ENCODE measurements around the gene OPCML. TPM values are rescaled to one million over a fixed set of nuclear protein-coding genes. Genes with fewer than 3 reads are reported as not detected.

Gene OPCML
- total RNA-seq, 2 donors from 2014 or later: not detected

DNA sequence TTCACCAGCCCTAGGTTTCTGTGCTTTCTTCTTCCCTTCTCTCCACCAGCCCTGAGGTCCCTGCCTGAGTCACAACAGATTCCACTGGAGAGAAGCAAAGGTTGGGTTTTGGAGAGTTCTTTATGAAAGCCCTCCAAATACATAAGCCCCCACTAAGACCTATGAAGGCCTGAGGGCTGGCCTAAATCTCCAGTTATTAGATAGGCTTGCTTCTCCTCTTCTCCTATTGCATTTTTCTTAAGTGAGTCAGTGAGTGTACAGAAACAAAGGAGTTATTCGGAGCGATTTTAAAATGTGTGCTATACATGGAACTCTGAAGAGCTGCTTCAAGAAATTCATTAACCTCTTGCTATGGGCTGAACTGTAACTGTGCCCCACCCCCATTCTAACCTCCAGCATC, 1057.3 kb downstream of the OPCML start:
- Mint-ChIP-seq H3K4me3 (no peak overlapping the region), H3K4me1 (no peaks in the 10 kb centered on the region), H3K27me3 (peaks cover 11% of the 10 kb centered on the region), H3K9me3 (no peaks in the 10 kb centered on the region), H3K36me3 (ENCODE audit: low read depth) (no peaks in the 10 kb centered on the region), H3K27ac (no peak overlapping the region)
- ATAC-seq (replicated peaks): no peak

DNA sequence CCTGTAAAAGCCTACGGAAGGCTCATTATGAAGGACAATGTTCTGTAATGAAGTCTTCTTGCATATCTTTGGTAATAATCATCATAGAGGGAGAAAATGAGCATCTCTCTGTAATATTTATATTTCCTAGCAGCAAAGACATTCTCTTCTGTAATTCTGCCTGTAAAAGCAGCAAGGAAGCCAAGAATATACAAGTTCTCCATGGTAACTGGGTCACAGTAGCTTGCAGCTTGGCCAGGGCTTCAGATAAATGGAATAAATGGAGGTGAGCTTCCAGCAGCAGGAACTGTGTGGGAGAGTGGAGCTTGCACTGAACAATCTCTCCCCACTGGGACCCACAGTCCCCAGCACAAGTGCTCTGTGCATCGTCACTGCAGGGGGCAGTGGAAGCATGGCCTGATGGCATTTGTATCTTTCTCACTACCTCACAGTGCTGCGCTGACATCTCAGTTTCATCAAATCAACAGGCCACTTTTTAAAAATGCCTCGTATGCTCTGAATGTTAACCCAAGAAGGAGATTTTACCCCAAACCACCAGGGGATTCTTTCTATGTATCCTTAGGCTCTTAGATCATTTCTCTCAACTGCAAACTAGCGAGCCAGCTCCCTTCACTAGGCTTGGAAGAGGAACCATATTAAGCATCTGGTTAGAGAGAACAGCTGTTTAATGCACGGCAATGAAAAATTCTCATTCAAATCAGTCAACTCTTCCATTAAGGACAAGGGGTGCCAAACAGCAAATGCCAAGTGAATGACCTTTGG, 1059.7 kb downstream of the OPCML start:
- no peak overlapping the region for H3K27ac Mint-ChIP-seq
- H3K36me3 Mint-ChIP-seq (ENCODE audit: low read depth): no peaks in the 10 kb centered on the region
- no peaks in the 10 kb centered on the region for H3K9me3 Mint-ChIP-seq
- H3K27me3 Mint-ChIP-seq: peaks cover 4% of the 10 kb centered on the region
- ATAC-seq (replicated peaks): no peak
- no peaks in the 10 kb centered on the region for H3K4me1 Mint-ChIP-seq
- no peak overlapping the region for H3K4me3 Mint-ChIP-seq

DNA sequence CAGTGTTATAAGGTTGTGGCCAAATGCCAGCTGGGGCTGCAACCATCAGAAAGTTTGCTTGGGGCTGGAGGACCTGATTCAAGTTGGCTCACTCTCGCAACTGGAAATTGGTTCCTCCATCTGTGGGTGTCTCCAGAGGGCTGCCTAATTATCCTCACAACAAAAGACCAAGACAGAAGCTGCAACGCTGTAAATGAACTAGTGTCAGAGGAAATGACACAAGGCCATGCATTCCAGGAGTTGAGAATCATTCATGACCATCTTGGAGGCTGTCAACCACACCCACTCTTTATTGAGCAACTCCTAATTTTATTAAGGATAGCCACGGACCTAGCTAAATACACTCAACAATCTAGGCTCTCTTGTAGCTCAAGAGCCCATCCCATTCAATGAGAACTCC, 1060.8 kb downstream of the OPCML start:
- Mint-ChIP-seq H3K27ac (no peak overlapping the region), H3K27me3 (no peaks in the 10 kb centered on the region), H3K36me3 (ENCODE audit: low read depth) (no peaks in the 10 kb centered on the region), H3K9me3 (no peaks in the 10 kb centered on the region), H3K4me3 (no peak overlapping the region), H3K4me1 (no peaks in the 10 kb centered on the region)
- no peak for ATAC-seq (replicated peaks)

DNA sequence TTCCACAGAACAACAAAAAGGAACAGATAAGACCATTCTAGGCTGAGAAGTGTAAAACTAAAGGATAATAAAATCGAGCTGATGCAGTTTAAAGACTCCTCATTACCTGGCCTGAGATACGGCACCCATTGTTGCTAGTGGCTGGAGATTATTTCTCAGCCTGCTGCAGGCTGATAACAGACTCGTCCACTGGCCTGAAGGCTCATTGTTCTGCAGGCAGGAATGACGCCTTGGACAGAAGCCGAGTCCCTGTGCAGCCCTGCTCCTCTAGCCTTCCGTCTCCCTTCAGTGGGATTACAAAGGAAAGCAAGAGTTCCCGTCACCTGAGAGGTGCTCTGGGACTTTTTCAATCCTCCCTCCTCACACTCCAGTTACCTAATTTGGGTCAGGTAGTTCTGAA, 1065.3 kb downstream of the OPCML start:
- H3K27ac Mint-ChIP-seq: no peak overlapping the region
- peaks cover 4% of the 10 kb centered on the region for H3K27me3 Mint-ChIP-seq
- H3K4me3 Mint-ChIP-seq: no peak overlapping the region
- ATAC-seq (replicated peaks): no peak
- H3K4me1 Mint-ChIP-seq: no peaks in the 10 kb centered on the region
- no peaks in the 10 kb centered on the region for H3K9me3 Mint-ChIP-seq
- H3K36me3 Mint-ChIP-seq (ENCODE audit: low read depth): no peaks in the 10 kb centered on the region

DNA sequence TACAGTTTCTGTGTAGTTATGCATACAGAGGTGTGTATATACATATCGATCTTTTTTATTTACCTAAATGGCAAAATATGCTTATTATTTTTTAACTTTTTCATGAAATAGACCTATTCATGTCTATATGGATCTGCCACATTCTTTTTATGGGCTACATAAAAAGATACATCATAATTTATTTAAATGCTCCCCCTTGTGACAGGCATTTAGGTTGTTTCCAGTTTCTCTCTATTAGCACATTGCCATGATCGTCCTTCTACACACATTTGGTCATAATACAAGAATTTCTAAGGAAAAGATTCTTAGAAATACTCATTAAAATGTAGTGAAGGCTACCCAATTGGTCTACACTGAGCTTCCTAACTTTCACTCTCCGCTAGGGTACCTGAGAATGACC, 1067.4 kb downstream of the OPCML start:
- H3K4me1 Mint-ChIP-seq: no peaks in the 10 kb centered on the region
- H3K36me3 Mint-ChIP-seq (ENCODE audit: low read depth): no peaks in the 10 kb centered on the region
- ATAC-seq (replicated peaks): no peak
- H3K27me3 Mint-ChIP-seq: peaks cover 10% of the 10 kb centered on the region
- no peak overlapping the region for H3K4me3 Mint-ChIP-seq
- H3K27ac Mint-ChIP-seq: no peak overlapping the region
- no peaks in the 10 kb centered on the region for H3K9me3 Mint-ChIP-seq

DNA sequence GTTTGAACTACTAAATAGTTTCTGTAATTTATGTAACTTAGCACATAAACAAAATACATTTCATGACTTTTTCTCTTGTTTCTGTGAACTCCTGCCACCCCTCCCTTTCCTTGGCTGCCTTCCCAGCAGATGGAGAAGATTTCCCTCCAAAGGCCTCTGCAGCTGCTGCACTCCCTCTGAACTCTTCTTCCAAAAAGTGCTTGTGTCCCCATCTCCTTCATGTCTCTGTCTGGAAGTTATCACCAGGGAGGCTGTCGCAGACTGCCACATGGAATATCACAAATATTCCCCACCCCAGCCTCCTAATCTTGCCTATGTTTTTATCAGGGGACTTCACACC, 1068.3 kb downstream of the OPCML start:
- Mint-ChIP-seq H3K27ac (no peak overlapping the region), H3K36me3 (ENCODE audit: low read depth) (no peaks in the 10 kb centered on the region), H3K4me3 (no peak overlapping the region), H3K27me3 (peaks cover 10% of the 10 kb centered on the region), H3K4me1 (no peaks in the 10 kb centered on the region), H3K9me3 (no peaks in the 10 kb centered on the region)
- no peak for ATAC-seq (replicated peaks)

DNA sequence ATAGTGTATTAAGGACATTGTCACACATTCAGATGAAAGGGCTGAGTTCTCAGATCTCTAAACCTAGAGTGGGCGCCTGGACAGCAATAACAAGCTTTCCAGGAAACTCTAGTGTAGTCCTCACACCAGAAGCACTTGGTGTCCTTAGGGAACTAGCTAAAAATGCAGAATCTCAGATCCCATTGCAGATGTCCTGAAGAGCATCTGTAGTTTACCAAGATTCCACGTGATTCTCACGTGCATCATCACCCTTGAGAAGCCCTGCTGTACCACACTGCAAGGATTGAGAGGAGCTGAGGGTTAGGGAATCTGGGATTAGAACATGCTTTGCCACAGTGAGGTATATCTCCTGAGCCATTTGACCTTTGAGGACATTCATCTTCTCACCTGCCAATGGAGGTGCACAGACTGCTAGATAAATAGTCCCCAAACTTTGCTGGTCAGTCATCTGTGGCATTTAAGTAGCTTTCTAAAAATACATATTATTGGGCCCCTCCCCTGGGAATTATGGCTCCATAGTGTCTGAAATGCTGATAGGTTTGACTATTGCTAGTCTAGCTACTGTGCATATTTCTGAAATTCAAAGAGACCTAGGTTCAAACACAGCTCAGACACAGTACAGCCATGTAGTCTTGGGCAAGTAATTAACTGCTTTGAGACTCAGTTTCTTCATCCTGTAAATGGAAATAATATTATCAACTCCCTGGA, 1068.9 kb downstream of the OPCML start:
- no peaks in the 10 kb centered on the region for H3K9me3 Mint-ChIP-seq
- ATAC-seq (replicated peaks): no peak
- no peak overlapping the region for H3K4me3 Mint-ChIP-seq
- peaks cover 10% of the 10 kb centered on the region for H3K27me3 Mint-ChIP-seq
- no peaks in the 10 kb centered on the region for H3K36me3 Mint-ChIP-seq (ENCODE audit: low read depth)
- H3K4me1 Mint-ChIP-seq: no peaks in the 10 kb centered on the region
- no peak overlapping the region for H3K27ac Mint-ChIP-seq

DNA sequence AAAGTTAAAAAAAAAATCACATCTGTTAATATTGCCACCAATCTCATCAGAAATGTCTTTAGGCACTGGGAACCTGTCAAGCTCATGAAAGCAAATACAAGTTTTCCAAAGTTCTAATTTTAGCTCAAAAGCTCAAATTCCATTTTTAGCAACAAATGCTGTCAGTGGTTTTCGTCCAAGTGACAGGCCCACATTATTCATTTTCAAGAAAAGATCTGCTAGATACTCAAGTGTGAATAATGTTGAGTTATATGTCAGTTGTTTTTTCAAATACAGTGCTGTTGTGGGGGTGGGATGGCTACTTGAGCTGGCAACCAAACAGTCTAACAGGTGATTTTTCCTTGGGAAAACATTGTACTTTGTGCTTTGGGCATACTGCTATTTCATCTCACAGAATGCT, 1072.6 kb downstream of the OPCML start:
- no peak for ATAC-seq (replicated peaks)
- Mint-ChIP-seq H3K4me3 (no peak overlapping the region), H3K27me3 (peaks cover 19% of the 10 kb centered on the region), H3K27ac (no peak overlapping the region), H3K9me3 (no peaks in the 10 kb centered on the region), H3K36me3 (ENCODE audit: low read depth) (no peaks in the 10 kb centered on the region), H3K4me1 (no peaks in the 10 kb centered on the region)

DNA sequence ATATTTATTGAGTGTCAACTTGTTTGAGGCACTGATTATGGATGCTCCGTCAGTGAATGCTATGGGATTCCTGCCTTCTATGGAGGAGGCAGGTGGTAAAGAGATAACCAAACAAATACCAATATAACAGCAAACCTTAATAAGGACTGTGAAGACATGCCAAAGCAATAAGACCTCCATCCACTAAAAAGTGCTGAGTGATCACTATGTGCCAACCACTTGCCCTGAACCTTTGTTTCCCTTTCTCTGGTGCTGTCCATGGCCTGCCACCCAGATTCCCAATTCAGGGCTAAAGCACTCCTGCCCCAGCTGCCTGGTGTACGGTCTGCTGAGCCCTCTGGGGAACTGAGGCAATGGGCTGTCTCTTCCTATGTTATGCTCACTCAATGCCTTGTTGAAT, 1074.9 kb downstream of the OPCML start:
- peaks cover 19% of the 10 kb centered on the region for H3K27me3 Mint-ChIP-seq
- no peak overlapping the region for H3K27ac Mint-ChIP-seq
- no peaks in the 10 kb centered on the region for H3K36me3 Mint-ChIP-seq (ENCODE audit: low read depth)
- no peak for ATAC-seq (replicated peaks)
- no peak overlapping the region for H3K4me3 Mint-ChIP-seq
- H3K9me3 Mint-ChIP-seq: no peaks in the 10 kb centered on the region
- no peaks in the 10 kb centered on the region for H3K4me1 Mint-ChIP-seq

DNA sequence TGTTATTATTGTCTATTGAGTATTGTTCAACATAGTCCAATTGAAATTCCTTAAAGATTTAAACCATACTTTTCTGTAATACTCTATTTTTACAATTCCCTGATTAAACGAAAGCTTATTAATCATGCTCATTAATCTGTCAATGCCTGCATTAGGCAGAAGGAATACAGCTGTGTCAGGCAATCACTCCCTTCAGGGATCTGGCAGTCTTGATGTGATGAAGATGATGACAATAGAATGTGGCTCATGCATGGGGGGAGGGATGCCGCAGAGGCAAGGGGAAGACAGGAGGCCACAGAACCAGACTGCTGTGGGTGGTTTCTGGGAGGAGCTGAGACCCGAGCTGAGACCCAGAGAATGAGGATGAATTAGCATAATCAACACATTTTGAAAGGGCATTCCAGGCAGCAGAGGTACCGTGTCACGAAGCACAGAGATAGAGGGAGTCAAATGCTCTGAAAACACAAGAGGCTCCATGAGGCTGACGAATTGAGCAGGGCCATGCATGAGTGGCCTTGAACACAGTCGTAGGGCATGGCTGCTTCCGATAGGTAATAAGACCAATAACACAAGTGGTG, 1075.5 kb downstream of the OPCML start:
- ATAC-seq (replicated peaks): no peak
- Mint-ChIP-seq H3K27ac (no peak overlapping the region), H3K9me3 (no peaks in the 10 kb centered on the region), H3K4me1 (no peaks in the 10 kb centered on the region), H3K4me3 (no peak overlapping the region), H3K27me3 (peaks cover 17% of the 10 kb centered on the region), H3K36me3 (ENCODE audit: low read depth) (no peaks in the 10 kb centered on the region)

DNA sequence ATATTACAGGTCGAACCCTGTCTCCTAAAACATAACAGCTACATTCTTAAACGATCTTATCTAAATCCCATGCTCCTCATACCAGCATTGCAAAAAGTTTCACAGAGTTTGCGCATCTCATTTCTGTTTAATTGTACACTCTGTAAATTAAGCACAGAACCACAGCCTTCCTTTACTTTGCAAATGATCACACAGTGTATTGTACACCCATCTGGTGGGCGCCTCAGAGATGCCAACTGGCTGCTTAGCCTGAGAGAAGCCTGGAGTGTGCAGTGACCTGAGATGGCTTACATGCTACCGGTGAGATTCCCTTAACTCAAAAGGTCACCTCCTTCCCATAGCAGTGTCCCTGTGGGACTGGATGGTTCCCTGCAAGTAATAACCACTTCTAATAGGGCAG, 1077.3 kb downstream of the OPCML start:
- Mint-ChIP-seq H3K36me3 (ENCODE audit: low read depth) (no peaks in the 10 kb centered on the region), H3K27me3 (peaks cover 19% of the 10 kb centered on the region), H3K4me1 (no peaks in the 10 kb centered on the region), H3K27ac (no peak overlapping the region), H3K9me3 (no peaks in the 10 kb centered on the region), H3K4me3 (no peak overlapping the region)
- no peak for ATAC-seq (replicated peaks)

DNA sequence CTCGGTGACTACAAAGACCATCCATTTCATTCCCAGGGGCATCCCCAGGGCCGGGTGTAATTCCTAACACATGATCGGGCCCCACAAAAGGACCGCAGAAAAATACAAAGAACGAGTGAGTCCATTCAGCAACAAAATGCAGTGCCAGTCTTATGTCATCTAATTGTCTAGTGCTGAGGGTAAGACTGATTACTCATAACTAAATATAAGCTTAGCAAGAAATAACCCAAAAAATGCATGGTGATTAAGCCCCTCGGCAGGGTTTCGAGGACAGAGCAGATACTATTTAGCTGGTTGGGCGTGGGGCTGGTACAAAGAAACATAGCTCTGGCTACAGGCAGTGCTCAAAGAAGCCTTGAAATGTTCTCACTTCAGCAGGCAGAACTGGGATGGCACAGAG, 1078.9 kb downstream of the OPCML start:
- H3K4me1 Mint-ChIP-seq: no peaks in the 10 kb centered on the region
- no peak overlapping the region for H3K4me3 Mint-ChIP-seq
- ATAC-seq (replicated peaks): no peak
- peaks cover 20% of the 10 kb centered on the region for H3K27me3 Mint-ChIP-seq
- no peaks in the 10 kb centered on the region for H3K36me3 Mint-ChIP-seq (ENCODE audit: low read depth)
- H3K9me3 Mint-ChIP-seq: no peaks in the 10 kb centered on the region
- H3K27ac Mint-ChIP-seq: no peak overlapping the region

DNA sequence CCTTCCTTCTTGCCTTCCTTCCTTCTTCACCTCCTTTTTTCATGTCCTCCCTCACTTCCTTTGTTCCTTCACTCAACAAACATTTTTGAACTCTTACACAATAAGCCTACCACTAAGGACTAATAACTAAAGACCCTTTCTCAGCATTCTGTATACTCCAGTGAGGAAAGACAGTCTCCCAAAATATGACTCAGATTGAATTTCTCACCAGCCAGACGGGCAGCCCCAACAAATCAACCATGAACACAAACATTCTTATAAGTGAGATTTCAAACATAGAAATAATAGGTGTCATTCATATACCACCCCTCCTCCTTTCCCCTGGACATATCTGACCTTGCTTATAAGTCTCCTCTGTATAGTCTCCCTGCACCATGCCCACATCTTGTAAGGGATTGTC, 1079.7 kb downstream of the OPCML start:
- Mint-ChIP-seq H3K36me3 (ENCODE audit: low read depth) (no peaks in the 10 kb centered on the region), H3K9me3 (no peaks in the 10 kb centered on the region), H3K4me1 (no peaks in the 10 kb centered on the region), H3K27me3 (peaks cover 17% of the 10 kb centered on the region), H3K4me3 (no peak overlapping the region), H3K27ac (no peak overlapping the region)
- ATAC-seq (replicated peaks): no peak

DNA sequence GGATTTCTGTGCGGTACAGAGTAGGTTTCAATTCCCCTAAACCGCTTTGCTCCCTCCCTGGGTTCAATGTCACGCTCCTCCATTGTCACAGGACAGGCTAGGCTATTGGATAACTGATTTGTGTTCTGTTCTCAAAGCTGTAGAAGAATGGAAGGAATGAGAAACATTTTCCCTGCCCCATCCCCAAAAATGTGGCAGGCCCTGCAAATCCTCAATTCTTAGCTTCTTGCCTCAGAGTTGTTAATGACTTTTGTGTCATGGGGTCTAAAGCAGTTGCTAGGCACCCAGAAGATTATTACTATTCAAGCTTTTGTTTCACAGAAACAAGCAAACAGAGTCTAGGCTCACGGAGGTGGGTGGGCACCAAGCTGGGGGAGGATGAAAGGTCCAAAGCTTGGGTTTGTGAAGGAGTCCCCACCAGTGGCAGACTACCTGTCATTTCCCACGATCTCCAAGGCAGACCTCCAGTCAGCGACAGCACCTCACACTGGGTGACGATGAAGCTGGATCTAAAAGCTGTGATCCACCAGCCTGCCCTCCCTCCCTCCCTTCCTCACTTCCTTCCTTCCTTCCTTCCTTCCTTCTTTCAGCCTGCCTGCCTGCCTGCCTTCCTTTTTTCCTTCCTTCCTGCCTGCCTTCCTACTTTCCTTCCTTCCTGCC, 1080.2 kb downstream of the OPCML start:
- H3K4me1 Mint-ChIP-seq: no peaks in the 10 kb centered on the region
- H3K27ac Mint-ChIP-seq: no peak overlapping the region
- no peaks in the 10 kb centered on the region for H3K9me3 Mint-ChIP-seq
- ATAC-seq (replicated peaks): no peak
- H3K27me3 Mint-ChIP-seq: peaks cover 16% of the 10 kb centered on the region
- H3K4me3 Mint-ChIP-seq: no peak overlapping the region
- H3K36me3 Mint-ChIP-seq (ENCODE audit: low read depth): no peaks in the 10 kb centered on the region

DNA sequence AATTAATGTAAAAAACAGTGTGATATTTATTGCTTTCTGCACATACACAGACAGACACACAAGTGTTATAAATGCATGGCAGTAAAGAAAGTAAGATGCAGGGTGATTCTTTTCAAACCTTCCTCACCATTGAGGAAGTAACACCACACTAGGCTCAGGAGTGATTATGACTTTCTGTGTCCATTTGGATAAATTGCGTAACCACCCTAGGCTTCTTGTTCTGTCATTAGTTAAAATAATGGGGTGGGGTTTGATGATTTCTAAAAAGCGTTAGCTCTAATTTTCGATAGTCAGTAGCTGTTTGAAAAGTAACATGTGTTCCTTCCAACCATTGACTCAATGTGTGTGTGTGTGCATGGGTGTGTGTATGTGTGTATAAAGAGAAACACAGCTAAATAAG, 1081.7 kb downstream of the OPCML start:
- Mint-ChIP-seq H3K4me1 (no peaks in the 10 kb centered on the region), H3K4me3 (no peak overlapping the region), H3K27me3 (peaks cover 14% of the 10 kb centered on the region), H3K27ac (no peak overlapping the region), H3K9me3 (no peaks in the 10 kb centered on the region), H3K36me3 (ENCODE audit: low read depth) (no peaks in the 10 kb centered on the region)
- ATAC-seq (replicated peaks): no peak
